Retinal pigment epithelial cell (primary cell): ENCODE measurements around the gene GID8.

Experiments
- DNase-seq: peaks from one replicate; pipeline ENCODE4 v3.0.0-alpha.2; 2010; ENCODE audit warnings: low read depth
- H3K4me3 ChIP-seq: 2 replicates; pipeline ENCODE4 v1.5.1; 2011; ENCODE audit warnings: mild to moderate bottlenecking, low read length, control low read depth, moderate library complexity
- CTCF ChIP-seq: conservative IDR thresholded peaks from 2 replicates; pipeline ENCODE4 v1.5.1; 2011; ENCODE audit warnings: low read depth, low read length, control low read depth, inconsistent platforms

Gene GID8

GRCh38 chr20:62984666-62985443 lies 46.9 kb downstream of the GID8 start:
- no peak for DNase-seq
- H3K4me3 ChIP-seq, result no peak overlapping the region

GRCh38 chr20:62985444-62985778 lies 47.5 kb downstream of the GID8 start:
- TF ChIP-seq CTCF, result no peak
- no peak for DNase-seq
- H3K4me3 ChIP-seq, result no peak overlapping the region

More at GRCh38 chr20:62984666-62985443, 46.9 kb downstream of the GID8 start:
- no peak for TF ChIP-seq CTCF

- H3K4me3 ChIP-seq, result no peak overlapping the region
- TF ChIP-seq CTCF, result no peak
- DNase-seq, result no peak
Measured at GRCh38 chr20:62986257-62986800, 48.4 kb downstream of the GID8 start.

- no peak for TF ChIP-seq CTCF
Measured at GRCh38 chr20:62987114-62987513, 49.2 kb downstream of the GID8 start.

GRCh38 chr20:62989201-62989601 lies 51.3 kb downstream of the GID8 start:
- DNase-seq, result no peak
- TF ChIP-seq CTCF, result no peak
- H3K4me3 ChIP-seq, result no peak overlapping the region

More at GRCh38 chr20:62987114-62987513, 49.2 kb downstream of the GID8 start:
- no peak for DNase-seq
- no peak overlapping the region for H3K4me3 ChIP-seq

GRCh38 chr20:62990306-62990825 lies 52.4 kb downstream of the GID8 start:
- no peak for TF ChIP-seq CTCF
- H3K4me3 ChIP-seq, result no peak overlapping the region
- no peak for DNase-seq
